Frontal cortex (tissue), 4 donors: ENCODE data around the gene TENM4. TPM values are rescaled to one million over a fixed set of nuclear protein-coding genes. Genes with fewer than 3 reads are reported as not detected.
A peak's percentile ranks its signal among the peaks of the same experiment; 100 is the strongest.
"Not testable (repeated sequence)": the region's sequence is repeated elsewhere in the genome, so short reads cannot be mapped to it uniquely, and the experiment has no call there.

Experiments used
- DNase-seq, 2 donors: peaks; one replicate each; pipeline ENCODE4 v3.0.0; 2012; ENCODE audit warnings: low spot score in 2 of 2
- FAIRE-seq: peaks from 2 replicates; lab custom pipeline; 2012; peaks lifted over from hg19 to GRCh38; lab: Jason Lieb, UNC
- total RNA-seq: library from RNA; depleted of rRNA; stranded (reverse); fragments of >200 nt; gene quantifications from one replicate; pipeline ENCODE4 v1.2.3, GENCODE V29; 2014
- donor health status: control.
- donor health status: control.
- donor health status: control.

The TENM4 gene
- total RNA-seq, 1 donor from 2014 or later = 55.0 TPM

DNA sequence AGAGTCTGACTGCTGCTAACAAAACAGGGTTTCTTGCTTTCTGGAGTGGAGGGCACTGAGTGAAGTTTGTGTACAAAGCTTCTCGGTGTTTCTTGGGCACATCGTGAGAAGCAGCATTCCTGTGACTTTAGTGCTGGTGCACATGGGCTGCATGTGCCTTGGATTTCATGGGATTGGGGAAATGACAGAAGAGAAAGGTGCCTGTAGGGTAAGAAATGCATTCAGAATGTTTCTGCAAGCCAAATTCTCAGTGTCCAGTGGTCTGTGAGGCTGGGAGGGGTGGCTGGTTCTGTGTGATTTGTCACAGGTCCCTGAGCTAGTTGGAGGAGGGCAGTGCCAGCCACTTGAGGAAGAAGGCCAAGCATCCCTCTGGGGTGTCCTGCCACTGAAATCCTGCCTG is 462.0 kb downstream of the TENM4 start:
- FAIRE-seq = no peak

DNA sequence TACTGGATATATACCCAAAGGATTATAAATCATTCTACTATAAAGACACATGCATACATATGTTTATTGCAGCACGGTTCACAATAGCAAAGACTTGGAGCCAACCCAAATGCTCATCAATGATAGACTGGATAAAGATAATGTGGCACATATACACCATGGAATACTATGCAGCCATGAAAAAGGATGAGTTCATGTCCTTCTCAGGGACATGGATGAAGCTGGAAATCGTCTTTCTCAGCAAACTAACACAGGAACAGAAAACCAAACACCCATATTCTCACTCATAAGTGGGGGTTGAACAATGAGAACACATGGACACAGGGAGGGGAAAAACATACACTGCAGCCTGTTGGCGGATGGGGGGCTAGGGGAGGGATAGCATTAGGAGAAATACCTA is 463.0 kb downstream of the TENM4 start:
- FAIRE-seq, DNase-seq: not testable (repeated sequence)

More for the DNA sequence above, 462.0 kb downstream of the TENM4 start:
- no peak for DNase-seq

DNA sequence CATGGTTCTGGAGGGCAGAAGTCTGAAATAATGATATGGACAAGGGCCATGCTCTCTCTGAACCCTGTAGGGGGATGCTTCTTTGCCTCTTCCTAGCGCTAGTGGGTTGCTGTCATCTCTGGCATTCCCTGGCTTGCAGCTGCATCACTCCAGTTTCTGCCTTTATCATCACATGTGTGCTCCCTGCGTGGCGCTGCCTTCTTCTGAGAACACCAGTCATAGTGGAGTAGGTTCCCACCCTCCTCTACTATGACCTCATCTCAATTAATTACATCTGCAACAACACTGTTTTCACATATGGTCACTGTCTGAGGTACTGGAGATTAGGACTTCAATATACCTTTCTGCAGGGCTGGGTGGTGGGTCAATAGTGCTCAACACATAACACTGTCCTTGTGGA is 463.8 kb downstream of the TENM4 start:
- no peak for FAIRE-seq
- DNase-seq = no peak

DNA sequence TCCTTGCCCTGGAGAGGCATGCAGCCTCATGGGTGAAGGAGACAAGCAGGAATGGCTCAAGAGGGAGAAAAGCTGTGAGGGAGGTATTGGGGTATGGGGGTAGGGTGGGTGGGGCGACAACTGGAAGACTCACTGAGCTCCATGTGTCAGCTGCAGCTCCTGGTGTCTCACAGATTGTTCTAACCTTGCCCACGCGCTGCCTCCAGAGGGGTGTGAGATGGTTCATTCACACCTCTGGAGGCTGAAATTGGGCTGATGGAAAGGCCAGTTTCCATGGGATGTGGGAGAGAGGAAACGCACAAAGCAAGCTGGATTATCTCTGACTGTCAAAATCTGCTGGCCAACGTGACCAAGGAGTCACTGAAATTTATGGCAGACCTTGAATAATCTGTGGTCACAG is 465.7 kb downstream of the TENM4 start:
- DNase-seq (no peak), FAIRE-seq (no peak)

DNA sequence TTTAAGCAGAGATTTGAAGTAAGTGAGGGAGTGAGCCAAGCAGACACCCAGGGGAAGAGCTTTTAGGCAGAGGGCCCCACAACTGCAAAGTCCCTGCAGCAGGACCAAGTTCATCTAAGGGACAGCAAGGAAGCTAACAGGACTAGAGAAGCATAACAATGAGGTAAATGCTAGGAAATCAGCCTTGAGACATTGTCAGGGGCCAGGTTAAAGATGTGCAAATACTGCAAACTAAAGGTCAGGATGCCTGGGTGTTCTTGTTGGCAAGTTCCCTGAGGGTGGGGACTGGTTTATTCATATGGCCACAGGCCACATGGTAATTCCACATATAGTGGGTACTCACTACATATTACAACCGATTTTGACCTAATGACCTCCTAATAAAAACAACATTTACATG is 467.0 kb downstream of the TENM4 start:
- no peak for DNase-seq
- FAIRE-seq = no peak

DNA sequence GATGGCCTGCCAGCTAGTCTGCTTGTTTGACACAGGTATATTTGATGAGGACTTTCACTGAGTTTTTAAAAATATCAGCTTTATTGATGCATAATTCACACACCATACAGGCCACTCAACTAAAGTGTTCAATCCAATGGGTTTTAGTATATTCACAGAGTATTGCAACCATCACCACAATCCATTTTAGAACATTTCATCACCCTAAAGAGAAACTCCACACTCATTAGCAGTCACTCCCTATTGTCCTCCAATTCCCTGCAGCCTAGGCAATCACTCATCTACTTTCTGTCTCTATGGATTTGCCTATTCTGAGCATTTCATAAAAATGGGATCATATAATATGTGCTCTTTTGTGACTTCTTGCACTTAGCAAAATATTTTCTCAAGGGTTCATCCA is 468.2 kb downstream of the TENM4 start:
- DNase-seq (no peak), FAIRE-seq (no peak)

DNA sequence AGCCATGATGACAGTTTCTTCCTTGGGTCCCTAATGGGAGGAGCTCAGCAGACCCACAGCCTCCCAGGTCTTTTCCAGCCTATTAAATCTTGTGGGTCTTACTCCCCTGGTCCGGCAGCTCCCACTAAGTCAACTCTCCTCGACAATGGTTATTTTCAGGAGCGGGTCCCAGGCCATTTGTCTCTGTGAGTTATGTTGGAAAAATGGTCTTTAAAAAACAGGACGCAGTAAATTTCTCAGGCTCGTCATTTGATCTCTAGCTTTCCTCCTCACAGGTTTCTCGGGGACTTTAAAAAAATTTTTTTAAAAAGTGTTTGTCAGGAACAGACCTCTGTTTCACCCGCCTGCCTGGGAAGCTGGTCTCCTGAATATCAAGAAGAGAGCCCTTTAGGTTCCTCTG is 468.7 kb downstream of the TENM4 start:
- FAIRE-seq = no peak

DNA sequence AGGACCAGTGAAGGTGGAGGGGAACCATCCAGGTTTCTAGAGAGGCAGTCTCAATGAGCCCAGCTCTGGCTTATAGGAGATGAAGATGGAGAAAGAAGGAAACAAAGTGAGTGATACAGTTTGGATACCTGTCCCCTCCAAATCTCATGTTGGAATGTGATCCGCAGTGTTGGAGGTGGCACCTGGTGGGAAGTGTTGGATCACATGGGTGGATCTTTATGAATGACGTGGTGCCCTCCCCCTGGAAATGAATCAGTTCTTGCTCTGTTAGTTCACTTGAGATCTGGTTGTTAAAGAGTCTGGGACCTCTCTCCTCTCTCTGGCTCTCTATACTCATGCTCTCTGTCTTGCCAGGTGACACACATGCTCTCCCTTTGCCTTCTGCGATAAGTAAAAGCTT is 473.0 kb downstream of the TENM4 start:
- DNase-seq (no peak), FAIRE-seq (no peak)

More for the DNA sequence above, 468.7 kb downstream of the TENM4 start:
- no peak for DNase-seq

DNA sequence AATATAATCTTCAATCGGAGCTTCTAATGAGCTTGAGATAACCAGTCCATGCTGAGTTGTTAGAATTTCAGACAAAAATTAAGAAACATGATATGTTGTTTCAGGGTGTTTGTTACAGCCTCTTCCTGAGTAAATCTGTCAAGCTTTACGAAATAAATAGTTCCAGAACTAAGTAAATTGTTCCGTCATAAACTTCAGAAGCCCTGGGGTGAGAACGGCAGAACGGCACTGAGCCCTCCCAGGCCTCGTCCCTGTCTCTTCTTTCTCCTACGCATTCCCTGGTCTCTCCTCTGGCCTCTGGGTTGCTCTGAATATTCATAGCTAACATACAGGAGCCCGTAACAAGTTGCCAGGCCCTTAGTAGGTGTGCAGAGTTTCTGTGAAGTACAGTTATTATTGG is 475.4 kb downstream of the TENM4 start:
- FAIRE-seq (no peak), DNase-seq (no peak)

DNA sequence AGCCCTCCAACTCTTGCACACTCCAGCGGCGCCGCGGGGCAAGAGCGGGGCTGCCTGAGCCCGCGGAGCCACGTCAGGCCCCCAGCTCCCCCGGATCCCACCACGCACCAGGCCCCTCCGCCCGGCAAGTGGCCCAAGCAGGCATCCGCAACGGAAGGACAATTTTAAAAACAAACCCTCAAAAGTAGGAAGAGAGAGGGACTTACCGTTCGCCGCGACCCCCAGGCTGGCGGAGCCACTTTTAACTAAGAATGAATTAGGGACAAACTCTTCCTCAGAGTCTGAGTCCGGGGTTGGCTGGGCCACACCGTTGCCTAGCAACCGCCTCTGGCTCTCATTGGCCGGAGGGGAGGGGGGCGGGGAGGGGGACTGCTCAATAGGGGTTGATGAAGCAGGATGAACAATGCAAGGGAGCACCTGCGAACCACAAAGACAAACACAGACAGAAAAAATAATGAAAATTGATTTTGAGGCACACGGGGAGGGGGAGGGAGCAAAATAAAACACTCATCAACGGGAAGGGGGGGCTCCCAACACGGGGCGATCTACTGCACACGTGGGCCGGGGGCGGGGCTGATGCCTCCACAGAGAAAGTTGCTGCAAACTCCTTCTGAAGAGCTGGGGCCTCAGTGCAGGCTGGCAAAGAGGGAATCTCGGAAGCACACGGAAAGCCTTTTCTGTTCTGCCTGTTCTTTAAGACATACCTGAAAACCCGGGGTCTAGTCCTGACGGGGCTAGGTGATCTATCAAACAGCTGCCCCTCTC is 478.7 kb downstream of the TENM4 start:
- FAIRE-seq = no peak
- DNase-seq = peak; percentile 70 to 71

DNA sequence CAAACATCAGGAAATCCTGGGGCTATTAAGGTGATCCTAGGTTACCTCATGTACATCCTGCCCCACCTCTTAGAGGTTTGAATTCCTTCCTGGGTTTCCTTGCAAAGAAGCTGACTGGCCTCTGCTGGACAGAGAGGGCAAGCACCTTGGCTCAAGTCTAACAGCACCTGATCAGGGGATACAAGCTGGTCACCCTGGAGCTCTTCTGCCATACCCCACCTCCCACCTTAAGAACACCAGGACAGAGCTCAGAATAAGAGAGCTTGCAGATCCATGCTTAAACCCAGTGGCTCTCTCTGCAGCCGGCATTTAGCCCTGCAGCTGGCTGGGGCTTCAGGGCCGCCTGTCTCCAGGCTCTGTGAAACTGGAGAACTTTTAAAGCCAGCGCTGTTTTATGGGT is 479.6 kb downstream of the TENM4 start:
- peak in 1 of 2 donors; percentile 26 for DNase-seq
- FAIRE-seq = no peak

DNA sequence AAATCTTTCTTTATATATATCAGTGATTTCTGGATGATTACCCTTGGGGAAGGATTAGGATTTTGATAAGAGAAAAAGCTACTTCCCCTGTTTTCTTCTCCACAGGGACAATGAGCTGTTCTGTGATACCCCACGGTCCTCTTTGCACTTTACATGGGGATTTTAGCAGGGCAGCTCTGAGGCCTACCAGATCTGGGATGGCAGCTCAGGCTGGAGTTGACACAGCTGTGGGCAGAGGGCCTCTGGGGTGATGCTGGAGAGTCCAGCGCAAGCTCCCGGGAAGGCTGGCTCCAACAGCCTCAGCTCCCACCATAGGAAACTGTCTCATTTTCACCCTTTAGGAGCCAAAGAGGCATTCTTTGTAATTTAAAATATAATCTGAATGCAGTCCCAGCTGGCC is 482.4 kb downstream of the TENM4 start:
- no peak for DNase-seq
- no peak for FAIRE-seq

DNA sequence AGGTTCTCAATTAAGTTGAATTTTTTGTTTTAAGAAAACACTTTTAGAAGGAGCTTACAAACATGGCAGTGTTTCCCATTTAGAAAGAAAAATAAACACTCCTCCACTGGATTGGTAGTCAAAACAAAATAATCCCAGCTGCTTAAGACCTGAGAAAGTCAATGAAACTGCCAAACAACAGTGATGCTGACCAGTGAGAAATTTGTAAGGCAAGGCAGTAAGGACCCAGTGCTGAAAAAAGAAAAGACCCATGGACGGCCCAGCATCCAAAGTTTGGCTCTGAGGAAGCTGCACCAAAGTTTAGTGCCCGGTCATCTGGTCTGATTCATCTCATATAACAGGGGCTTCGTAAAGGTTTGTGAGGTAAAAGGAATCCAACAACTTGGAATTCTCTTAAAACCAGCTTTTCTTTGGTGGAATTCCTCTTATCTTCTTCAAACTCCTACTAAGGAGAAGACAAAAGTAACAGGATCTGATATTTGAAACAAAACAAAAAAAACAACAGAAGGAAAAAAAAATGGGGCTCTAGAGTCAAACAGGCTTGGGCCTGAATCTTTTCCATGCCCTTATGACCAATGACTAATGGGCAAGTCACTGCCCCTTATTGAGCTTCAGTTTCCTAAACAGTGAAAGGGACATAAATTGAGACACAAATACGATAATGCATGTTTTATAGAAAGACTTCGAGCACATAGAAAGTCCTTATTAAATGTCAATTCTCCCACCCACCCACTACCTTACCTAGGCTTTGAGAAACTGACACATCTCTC is 483.2 kb downstream of the TENM4 start:
- DNase-seq (no peak), FAIRE-seq (no peak)

DNA sequence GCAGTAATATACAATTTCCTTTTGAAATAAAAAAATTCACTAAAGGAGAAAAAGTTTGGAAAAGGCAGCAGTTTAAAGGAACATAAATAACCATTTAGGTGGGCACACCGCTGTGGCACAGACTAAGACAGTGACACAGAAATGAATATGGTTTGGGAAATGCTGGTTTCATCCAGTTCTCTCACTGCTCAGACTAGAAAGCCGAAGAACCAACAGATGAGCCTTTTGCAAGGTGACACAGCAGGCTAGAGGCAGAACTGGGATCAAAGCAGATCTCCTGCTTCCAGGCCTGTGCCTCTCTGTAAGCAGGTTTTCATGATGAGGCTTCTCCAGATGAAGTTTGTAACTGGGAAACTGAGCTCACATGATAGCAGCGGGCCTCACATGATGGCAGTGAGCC is 486.1 kb downstream of the TENM4 start:
- FAIRE-seq (no peak), DNase-seq (no peak)

DNA sequence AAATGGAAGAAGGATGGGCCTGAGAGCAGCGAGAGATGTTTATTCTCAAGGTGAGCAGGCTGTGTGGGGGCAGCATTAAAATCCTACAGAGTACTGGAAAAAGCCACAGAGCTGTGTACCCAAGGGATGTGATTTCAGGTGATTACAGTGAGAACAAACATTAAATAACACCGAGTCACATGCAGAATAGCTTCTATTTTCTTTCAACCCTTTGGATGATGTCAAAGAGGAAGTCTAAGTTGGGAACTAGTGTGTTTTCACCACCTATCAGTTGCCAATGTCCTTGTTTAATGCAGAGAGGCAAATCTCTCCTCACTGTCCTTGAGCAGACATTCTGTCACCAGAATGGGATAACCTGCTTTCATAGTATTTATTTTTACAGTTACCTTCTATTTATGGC is 486.6 kb downstream of the TENM4 start:
- FAIRE-seq (no peak), DNase-seq (no peak)

DNA sequence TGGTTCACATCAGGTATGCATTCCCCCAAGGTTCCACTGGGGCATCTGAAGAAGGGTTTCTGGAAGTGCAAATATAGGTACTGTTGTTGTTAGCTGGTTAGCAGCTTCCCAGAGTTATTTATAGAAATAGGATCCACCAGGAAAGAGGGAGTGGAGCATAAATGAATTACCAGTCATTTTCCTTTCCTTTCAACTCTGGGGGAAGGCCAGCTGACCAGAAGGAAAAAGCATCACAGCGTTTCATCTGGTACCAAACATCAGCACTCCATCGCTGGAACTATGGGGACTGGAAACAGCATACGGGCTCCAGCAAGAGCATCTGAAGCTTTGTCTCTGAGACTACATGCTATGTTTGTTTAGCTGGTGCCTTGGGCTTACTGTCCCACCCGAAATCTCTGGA is 487.9 kb downstream of the TENM4 start:
- DNase-seq = no peak
- FAIRE-seq = no peak

DNA sequence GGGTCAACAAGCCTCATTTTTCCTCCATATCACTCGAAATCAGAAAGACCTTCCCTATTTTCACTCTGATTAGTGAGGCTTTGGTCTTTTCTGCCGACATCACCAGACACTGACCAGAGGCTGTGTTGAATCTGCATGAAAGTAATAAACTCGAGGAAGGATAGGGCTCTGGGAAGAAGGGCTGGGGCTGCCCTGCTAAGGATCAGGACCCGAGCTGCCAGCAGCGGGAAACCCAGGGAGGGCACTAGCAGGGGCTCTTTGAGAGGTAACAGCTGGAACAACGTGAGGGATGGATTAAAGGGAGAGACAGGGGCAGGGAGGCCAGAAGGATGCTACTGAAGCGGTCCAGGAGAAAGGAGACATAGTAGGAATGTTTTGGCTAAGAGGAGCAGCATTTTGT is 488.7 kb downstream of the TENM4 start:
- no peak for DNase-seq
- FAIRE-seq = no peak

DNA sequence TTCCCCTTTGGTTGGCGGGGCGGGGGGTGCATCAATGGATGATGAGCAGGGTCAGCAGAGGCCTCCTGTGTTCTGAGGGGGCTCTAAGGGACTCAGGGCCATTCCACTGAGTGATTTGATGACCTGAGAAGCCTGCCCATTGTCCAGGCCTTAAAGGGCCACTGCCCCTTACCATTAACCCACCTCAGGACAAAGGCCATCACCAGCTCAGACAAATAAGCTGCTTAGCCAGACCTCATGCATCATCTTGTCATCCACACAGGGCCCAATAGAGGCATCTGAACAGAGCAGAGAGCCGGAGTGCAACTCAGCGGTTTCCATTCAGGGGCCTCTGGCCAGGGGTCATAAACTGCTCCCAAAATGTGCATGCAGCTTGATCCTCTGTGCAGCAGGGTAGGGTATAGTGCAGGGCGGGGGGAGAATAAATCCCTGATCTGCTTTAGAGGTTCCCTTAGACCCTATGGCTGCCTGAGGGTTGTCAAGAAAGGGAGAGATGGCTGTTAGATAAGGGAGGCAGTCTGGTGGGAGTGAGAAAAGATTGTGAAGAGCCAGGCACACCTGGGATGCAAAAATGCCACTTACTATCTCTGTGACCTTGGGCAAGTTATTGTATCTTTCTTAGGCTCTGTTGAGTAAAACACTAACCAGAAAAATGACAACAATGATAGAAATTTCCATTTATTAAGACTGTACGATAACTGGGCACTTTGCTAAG is 490.7 kb downstream of the TENM4 start:
- no peak for DNase-seq
- no peak for FAIRE-seq

DNA sequence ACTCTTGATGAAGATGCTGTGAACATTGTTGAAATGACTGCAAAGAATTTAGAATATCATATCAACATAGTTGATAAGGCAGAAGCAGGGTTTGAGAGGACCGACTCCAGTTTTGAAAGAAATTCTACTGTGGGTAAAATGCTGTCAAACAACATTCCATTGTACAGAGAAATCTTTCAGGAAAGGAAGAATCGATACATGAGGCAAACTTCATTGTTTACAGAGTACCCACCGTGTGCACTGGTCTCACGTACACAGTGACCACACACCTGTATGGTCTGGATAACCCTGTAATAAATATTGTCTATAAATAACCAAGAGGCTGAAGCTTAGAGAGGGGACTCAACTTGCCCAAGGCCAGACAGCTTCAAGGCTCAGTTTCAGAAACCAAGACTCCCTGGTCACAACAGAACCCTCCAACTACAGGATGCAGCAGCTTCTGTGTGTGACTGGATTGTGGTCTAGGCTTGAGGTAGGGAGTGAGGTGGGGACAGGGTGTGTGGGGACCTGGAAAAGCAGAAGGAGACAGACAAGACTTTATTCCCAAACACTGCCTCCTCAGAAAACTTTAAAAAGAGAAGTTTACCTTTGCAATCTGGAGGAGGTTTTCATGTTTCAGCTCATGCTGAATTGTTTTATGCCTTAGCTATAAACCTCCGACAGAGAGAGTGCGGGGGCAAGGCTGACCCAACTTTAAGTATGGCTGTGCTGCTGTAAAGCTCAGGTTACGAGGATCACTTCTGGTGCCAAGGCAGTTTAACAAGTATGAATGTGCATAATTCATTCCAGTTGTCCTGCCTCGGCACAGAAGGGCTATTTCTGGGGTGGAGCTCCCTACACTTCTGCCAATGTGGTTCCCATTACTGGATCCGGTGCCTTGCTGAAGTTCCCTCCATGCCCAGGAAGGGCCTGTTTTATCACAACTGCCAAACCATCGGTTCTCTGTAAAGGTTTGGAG is 493.6 kb downstream of the TENM4 start:
- DNase-seq (no peak), FAIRE-seq (no peak)

DNA sequence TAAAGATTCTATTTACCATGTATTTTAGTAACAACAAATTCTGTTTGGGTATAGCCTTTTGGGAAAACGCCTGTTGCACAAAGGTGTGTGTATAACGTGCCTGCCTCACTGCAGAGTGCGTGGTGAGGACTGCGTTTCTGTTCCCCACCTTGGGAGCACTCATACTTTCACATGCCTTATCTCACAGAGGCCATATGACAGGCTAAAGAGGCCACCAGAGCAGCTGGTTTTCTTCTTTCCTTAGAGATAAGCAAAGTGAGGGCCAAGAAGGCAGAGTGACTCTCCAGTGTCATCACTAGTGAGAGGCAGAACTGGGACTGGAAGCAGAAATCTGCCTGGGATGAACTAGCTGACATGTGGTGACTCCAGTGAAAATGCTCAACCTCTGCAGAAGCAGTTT is 497.0 kb downstream of the TENM4 start:
- DNase-seq = no peak
- FAIRE-seq = no peak
